Renal cortical epithelial cell (primary cell): Measurements from ENCODE around the gene ZBTB32. TPM values are rescaled to one million over a fixed set of nuclear protein-coding genes. Genes with fewer than 3 reads are reported as not detected.
"Not testable (repeated sequence)": the region's sequence is repeated elsewhere in the genome, so short reads cannot be mapped to it uniquely, and the experiment has no call there.

Experiments
- DNase-seq: peaks from one replicate; pipeline ENCODE4 v3.0.0-alpha.2; 2011; ENCODE audit warnings: low read depth
- total RNA-seq: library from RNA; depleted of rRNA; stranded (reverse); fragments of >200 nt; gene quantifications from 2 replicates; pipeline ENCODE4 v1.2.3, GENCODE V29; 2014

Gene ZBTB32
- total RNA-seq, 1 donor from 2014 or later = not detected

DNA sequence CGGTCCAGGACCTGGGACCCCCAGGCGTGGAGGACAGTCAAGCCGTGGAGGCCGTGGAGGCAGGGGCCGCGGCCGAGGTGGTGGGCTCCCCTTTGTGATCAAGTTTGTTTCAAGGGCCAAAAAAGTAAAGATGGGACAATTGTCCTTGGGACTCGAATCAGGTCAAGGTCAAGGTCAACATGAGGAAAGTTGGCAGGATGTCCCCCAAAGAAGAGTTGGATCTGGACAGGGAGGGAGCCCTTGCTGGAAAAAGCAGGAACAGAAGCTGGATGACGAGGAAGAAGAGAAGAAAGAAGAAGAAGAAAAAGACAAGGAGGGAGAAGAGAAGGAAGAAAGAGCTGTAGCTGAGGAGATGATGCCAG, 15.8 kb downstream of the ZBTB32 start:
- DNase-seq = no peak

DNA sequence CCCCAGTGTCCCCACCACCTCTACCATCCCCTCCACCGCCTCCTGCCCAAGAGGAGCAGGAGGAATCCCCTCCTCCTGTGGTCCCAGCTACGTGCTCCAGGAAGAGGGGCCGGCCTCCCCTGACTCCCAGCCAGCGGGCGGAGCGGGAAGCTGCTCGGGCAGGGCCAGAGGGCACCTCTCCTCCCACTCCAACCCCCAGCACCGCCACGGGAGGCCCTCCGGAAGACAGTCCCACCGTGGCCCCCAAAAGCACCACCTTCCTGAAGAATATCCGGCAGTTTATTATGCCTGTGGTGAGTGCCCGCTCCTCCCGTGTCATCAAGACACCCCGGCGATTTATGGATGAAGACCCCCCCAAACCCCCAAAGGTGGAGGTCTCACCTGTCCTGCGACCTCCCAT, 16.3 kb downstream of the ZBTB32 start:
- DNase-seq = no peak

DNA sequence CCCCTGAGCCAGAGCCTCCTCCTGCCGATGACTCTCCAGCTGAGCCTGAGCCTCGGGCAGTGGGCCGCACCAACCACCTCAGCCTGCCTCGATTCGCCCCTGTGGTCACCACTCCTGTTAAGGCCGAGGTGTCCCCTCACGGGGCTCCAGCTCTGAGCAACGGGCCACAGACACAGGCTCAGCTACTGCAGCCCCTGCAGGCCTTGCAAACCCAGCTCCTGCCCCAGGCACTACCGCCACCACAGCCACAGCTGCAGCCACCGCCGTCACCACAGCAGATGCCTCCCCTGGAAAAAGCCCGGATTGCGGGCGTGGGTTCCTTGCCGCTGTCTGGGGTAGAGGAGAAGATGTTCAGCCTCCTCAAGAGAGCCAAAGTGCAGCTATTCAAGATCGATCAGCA, 17.0 kb downstream of the ZBTB32 start:
- DNase-seq = no peak

DNA sequence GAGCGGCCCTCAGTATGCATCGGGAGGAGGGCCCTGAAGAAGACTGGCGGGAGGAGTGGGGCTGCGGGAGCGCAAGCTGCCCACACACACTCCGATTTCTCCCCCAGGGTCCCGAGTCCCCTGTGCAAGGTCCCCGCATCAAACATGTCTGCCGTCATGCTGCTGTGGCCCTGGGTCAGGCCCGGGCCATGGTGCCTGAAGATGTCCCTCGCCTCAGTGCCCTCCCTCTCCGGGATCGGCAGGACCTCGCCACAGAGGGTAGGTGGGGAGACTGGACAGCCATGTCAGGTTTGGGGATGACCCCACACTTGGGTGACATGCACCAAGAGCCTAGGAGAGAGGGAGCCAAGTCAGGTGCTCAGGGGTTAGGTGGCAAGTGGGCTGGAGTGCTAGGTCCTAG, 18.1 kb downstream of the ZBTB32 start:
- DNase-seq = no peak

GRCh38 chr19:35722897-35723296, 18.5 kb downstream of the ZBTB32 start:
- DNase-seq = no peak

DNA sequence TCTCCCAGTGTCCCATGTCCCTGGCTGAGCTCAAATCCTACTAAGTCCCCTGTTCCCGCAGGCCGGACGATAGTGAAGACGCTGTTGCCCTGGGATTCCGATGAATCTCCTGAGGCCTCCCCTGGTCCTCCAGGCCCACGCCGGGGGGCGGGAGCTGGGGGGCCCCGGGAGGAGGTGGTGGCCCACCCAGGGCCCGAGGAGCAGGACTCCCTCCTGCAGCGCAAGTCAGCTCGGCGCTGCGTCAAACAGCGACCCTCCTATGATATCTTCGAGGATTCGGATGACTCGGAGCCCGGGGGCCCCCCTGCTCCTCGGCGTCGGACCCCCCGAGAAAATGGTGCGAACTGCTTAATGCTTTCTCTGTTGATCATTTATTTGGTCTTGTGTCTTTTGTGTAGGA, 19.3 kb downstream of the ZBTB32 start:
- DNase-seq = no peak

DNA sequence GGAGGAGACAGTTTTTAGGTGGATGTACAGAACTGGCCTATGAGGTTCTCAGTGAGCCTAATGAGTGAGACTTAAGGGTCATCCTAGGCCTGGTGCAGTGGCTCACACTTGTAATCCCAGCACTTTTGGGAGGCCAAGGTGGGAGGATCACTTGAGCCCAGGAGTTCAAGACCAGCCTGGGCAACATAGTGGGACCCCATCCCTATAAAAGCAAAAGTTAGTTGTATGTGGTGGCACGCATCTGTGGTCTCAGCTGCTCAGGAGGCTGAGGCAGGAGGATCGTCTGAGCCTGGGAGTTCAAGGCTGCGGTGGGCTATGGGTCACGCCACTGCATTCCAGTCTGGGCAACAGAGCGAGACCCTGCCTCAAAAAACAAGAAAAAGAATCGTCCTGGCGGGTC, 19.8 kb downstream of the ZBTB32 start:
- DNase-seq = not testable (repeated sequence)

DNA sequence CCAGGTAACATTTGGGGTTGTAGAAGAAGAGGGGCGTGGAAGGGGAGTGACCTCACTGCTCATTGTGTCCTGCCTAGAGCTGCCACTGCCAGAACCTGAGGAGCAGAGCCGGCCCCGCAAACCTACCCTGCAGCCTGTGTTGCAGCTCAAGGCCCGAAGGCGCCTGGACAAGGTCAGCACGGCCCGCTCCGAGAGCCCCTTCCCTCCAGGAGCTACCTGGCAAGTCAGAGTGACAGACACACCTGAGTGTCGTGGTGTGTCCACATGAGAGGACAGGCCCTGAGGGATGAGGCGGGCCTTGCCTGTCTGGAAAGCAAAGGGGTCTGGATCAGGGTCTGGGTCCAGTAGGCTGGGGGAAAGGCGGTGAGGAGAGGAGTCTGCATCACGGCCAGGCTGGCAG, 20.2 kb downstream of the ZBTB32 start:
- DNase-seq = no peak

DNA sequence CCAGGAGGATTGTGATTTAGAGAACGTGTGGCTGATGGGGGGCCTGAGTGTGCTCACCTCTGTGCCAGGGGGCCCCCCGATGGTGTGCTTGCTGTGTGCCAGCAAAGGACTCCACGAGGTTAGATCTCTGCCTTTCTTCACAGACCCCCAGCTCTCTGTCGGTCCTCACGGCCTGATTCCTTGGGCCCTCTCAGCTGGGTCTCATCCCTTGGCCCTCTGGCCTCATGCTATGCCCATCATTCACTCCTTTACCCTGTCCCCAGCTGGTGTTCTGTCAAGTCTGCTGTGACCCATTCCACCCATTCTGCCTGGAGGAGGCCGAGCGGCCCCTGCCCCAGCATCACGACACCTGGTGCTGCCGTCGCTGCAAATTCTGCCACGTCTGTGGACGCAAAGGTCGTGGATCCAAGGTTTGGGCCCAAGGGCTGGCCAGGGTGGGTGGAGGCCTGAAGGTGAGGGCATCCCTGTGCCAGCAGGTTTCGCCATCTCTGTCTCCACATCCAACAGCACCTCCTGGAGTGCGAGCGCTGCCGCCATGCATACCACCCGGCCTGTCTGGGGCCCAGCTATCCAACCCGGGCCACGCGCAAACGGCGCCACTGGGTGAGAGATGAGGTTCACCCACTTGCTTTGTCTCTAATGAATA, 21.0 kb downstream of the ZBTB32 start:
- DNase-seq = no peak

DNA sequence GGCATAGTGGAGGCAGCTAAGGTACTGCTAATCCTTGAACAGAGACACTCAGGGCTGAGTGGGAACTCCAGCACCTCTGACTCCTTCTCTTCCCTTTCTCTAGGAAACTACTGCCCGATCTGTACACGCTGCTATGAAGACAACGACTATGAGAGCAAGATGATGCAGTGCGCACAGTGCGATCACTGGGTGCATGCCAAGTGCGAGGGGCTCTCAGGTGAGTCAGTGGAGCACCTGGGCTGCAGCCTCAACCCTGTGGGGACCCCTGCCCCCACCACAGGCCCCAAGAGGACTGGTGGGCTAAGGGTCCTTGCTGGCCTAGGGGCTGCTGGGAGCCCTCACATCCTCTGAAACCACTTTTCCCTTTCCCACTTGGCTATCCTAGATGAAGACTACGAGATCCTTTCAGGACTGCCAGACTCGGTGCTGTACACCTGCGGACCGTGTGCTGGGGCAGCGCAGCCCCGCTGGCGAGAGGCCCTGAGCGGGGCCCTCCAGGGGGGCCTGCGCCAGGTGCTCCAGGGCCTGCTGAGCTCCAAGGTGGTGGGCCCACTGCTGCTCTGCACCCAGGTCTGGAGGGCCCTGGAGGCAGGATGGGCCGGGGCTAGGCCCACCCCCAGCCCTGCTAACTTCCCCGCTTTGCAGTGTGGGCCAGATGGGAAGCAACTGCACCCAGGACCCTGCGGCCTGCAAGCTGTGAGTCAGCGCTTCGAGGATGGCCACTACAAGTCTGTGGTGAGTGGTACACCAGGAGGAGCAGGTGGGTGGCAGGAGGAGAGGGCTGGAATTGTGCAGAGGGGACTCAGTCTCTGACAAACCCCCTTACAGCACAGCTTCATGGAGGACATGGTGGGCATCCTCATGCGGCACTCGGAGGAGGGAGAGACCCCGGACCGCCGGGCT, 22.9 kb downstream of the ZBTB32 start:
- no peak for DNase-seq

DNA sequence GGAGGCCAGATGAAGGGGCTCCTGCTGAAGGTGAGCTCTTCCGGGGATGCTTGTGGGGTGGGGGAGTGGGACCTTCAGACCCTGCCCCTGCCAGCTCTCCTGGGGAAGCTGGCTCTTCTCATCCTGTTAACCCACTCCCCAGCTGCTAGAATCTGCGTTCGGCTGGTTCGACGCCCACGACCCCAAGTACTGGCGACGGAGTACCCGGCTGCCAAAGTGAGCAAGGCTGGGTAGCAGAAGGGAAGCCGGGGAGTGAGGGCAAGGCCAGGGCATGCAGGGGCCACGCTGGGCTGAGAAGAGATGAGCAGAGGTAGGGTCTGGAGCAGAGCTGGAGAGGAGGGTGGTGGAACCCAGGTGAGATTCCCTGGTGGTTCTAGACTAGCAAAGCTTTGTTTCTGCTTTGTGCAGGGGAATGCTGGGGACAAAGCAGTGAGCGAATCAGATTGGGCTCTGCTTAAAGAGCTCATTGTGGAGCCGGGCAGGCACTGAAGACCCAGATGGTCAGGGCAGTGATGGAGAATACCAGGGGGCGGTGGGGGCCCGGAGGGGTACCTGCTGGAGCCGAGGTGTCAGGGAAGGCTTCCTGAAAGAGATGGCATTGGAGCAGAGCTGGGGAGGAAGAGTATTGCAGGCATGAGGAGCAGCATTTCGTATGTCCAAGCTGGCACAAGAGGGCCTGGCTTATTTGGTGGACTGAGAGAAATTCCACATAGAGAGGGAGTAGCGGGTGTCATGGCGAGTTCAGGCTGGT, 23.8 kb downstream of the ZBTB32 start:
- DNase-seq = no peak

DNA sequence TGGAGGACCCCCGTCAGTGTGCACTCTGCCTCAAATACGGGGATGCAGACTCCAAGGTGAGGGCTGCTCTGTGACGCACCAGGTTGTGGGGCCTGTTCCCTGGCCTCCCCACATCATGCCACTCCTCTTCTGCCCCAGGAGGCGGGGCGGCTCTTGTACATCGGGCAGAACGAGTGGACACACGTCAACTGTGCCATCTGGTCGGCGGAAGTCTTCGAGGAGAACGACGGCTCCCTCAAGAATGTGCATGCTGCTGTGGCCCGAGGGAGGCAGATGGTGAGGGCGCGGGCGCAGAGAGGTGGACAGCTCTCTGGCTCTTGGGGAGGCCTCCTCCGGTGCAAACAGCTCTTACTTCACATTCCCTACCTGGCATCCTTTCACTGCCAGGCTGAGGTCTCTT, 24.7 kb downstream of the ZBTB32 start:
- no peak for DNase-seq

DNA sequence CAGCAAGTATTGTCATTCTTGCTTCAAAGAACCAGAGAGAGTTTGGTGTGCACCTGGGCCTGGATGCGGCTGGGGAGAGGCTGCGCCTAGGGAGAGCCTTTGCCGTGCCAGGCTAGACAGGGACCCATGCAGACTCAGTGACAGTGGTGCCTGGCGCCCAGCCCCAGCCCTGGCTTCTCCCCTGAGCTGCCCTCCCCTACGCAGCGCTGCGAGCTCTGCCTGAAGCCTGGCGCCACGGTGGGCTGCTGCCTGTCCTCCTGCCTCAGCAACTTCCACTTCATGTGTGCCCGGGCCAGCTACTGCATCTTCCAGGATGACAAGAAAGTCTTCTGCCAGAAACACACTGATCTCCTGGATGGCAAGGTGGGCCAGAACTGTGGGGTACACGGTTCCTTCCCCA, 25.4 kb downstream of the ZBTB32 start:
- no peak for DNase-seq

DNA sequence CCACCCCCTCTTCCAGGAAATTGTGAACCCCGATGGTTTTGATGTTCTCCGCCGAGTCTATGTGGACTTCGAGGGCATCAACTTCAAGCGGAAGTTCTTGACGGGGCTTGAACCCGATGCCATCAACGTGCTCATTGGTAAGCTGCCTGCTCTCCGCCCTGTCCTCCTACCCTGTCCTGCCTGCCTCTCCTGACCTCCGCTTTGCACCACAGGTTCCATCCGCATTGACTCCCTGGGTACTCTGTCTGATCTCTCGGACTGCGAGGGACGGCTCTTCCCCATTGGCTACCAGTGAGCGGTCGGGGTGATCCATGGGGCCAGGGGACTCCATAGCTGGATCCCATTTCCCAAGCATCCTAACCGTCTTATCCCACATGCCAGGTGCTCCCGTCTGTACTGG, 26.0 kb downstream of the ZBTB32 start:
- DNase-seq = no peak

DNA sequence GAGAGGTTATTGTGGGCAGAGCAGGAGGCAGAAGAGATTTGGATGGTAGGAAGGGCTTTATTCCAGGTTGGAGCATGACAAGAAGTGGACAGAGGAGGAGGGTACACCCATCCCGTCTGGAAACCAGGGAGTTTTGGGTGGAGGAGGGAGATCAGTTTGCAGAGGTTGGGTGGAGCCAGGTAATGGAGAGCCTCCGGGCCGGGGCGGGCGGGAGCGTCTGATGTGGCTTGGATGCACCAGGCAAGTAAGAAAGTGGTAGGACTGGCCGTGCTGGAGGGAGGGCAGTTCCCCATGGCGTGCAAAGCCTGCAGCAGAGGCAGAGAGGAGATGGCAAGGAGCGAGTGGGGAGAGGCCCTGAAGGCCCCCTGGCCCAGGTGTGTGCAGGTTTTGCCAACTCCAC, 27.0 kb downstream of the ZBTB32 start:
- no peak for DNase-seq

DNA sequence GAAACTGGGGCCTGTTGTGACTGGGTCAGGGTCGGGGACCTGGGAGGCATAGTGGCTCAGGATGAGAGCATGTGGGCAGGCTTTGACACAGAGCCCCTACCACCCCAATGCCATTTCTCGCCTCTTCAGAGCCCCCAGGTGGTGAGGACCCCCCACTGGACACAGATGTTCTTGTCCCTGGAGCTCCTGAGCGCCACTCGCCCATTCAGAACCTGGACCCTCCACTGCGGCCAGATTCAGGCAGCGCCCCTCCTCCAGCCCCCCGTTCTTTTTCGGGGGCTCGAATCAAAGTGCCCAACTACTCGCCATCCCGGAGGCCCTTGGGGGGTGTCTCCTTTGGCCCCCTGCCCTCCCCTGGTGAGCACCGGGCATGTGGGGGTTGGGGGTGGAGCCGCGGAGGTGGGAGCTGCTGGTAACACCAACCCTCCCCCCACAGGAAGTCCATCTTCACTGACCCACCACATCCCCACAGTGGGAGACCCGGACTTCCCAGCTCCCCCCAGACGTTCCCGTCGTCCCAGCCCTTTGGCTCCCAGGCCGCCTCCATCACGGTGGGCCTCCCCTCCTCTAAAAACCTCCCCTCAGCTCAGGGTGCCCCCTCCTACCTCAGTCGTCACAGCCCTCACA, 27.5 kb downstream of the ZBTB32 start:
- DNase-seq = no peak

- no peak for DNase-seq
Measured at GRCh38 chr19:35732540-35733179, 28.3 kb downstream of the ZBTB32 start.

- no peak for DNase-seq
Measured at GRCh38 chr19:35733180-35734125, 29.1 kb downstream of the ZBTB32 start.

- DNase-seq = no peak
Measured at GRCh38 chr19:35734273-35734672, 29.9 kb downstream of the ZBTB32 start.

- DNase-seq = no peak
Measured at GRCh38 chr19:35734889-35735288, 30.5 kb downstream of the ZBTB32 start.
